Smooth muscle cell (in vitro differentiated cells): Measurements from ENCODE around the gene ESYT3. TPM values are rescaled to one million over a fixed set of nuclear protein-coding genes. Genes with fewer than 3 reads are reported as not detected.

Experiments
- DNase-seq: peaks from one replicate; lab custom pipeline; 2025; ENCODE audit not compliant: unreplicated experiment; lab: John Stamatoyannopoulos, UW
- H2AFZ ChIP-seq: fragments of 200-600 bp; sonication (generic); 2 replicates; pipeline ENCODE4 v1.6.0; 2016; ENCODE audit warnings: antibody characterized with exemption, low read depth, mild to moderate bottlenecking
- H3F3A ChIP-seq: fragments of 200-600 bp; sonication (generic); 2 replicates; pipeline ENCODE4 v1.6.0; 2017; ENCODE audit warnings: antibody characterized with exemption, low read depth
- H3K27ac ChIP-seq: fragments of 200-600 bp; sonication (generic); 2 replicates; pipeline ENCODE4 v1.5.1; 2016; ENCODE audit warnings: low read depth, mild to moderate bottlenecking
- H3K27me3 ChIP-seq: fragments of 200-600 bp; sonication (generic); 2 replicates; pipeline ENCODE4 v1.6.1; 2016; ENCODE audit warnings: low read depth, mild to moderate bottlenecking
- H3K36me3 ChIP-seq: fragments of 200-600 bp; sonication (generic); 2 replicates; pipeline ENCODE4 v1.5.1; 2016; ENCODE audit warnings: low read depth
- H3K4me1 ChIP-seq: fragments of 200-600 bp; sonication (generic); 2 replicates; pipeline ENCODE4 v1.5.1; 2016; ENCODE audit warnings: low read depth
- H3K4me2 ChIP-seq: fragments of 200-600 bp; sonication (generic); 2 replicates; pipeline ENCODE4 v1.6.0; 2016; ENCODE audit warnings: mild to moderate bottlenecking
- H3K4me3 ChIP-seq: fragments of 200-600 bp; sonication (generic); 2 replicates; pipeline ENCODE4 v1.5.1; 2016; ENCODE audit warnings: mild to moderate bottlenecking
- H3K79me2 ChIP-seq: fragments of 200-600 bp; sonication (generic); 2 replicates; pipeline ENCODE4 v1.6.0; 2016; ENCODE audit warnings: low read depth, mild to moderate bottlenecking
- H3K9ac ChIP-seq: fragments of 200-600 bp; sonication (generic); 2 replicates; pipeline ENCODE4 v1.6.0; 2016; ENCODE audit warnings: low read depth
- H3K9me3 ChIP-seq: fragments of 200-600 bp; sonication (generic); replicated peaks from 2 replicates; pipeline ENCODE4 v1.5.1; 2016; ENCODE audit warnings: low read depth
- H4K20me1 ChIP-seq: fragments of 200-600 bp; sonication (generic); 2 replicates; pipeline ENCODE4 v1.6.0; 2016; ENCODE audit warnings: low read depth
- CTCF ChIP-seq: fragments of 200-600 bp; sonication (generic); IDR thresholded peaks from 2 replicates; pipeline ENCODE4 v1.5.1; 2017; ENCODE audit warnings: borderline replicate concordance, mild to moderate bottlenecking, antibody characterized with exemption; ENCODE audit not compliant: insufficient read depth, poor library complexity, severe bottlenecking
- WGBS: methylation state at CpG from one replicate; pipeline ENCODE4 v1.1.7; 2016; ENCODE audit warnings: low lambda C conversion rate; 5-methylcytosine and 5-hydroxymethylcytosine counted together
- polyA plus RNA-seq: library from polyadenylated mRNA; unstranded; fragments of >200 nt; fragmentation: Nextera tagmentation; extraction: Ambion mirVana; gene quantifications from 2 replicates; pipeline ENCODE4 v1.2.1, GENCODE V29; 2016
- total RNA-seq: library from RNA; depleted of rRNA; stranded (reverse); fragments of >200 nt; gene quantifications from 2 replicates; pipeline ENCODE4 v1.2.3, GENCODE V29; 2014

ESYT3 gene
- total and polyA plus RNA-seq, 2 experiments from 2014 or later, result 1.2 to 5.5 TPM

DNA sequence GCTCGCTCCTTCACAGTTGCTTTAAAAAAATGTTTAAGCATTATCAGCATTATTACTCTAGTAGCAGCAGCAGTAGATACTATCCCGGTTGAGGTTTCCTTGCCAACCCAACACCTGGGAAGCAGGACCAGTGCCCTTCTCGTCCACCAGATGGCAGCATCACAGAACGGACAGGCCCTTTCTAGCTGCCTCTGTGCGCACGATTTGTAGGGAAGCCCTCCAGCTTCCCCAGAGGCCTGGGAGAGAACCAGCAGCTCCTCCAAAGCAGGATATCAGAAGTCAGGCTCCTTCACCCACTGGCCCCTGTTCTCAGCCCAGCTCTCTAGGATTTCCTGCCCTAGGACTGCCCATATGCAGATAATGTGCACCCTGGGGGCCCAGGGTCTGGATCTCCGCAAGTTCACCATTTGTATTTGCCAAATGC lies 16.8 kb upstream of the ESYT3 start:
- peak; percentile 11 for DNase-seq
- Histone ChIP-seq H3K27me3 (no peaks in the 10 kb centered on the region), H3K9ac (no peak overlapping the region), H3K36me3 (no peaks in the 10 kb centered on the region), H2AFZ (no peak overlapping the region), H3K9me3 (no peaks in the 10 kb centered on the region), H3K27ac (no peak overlapping the region), H4K20me1 (no peaks in the 10 kb centered on the region), H3K79me2 (no peaks in the 10 kb centered on the region), H3K4me2 (no peak overlapping the region), H3F3A (no peaks in the 10 kb centered on the region), H3K4me3 (no peak overlapping the region), H3K4me1 (no peaks in the 10 kb centered on the region)
- WGBS, result 21% methylated on average over 7 of the region's 7 CpGs
- peak; percentile 94 for TF ChIP-seq CTCF

- H3K4me2 ChIP-seq, result no peak overlapping the region
- DNase-seq, result no peak
- 91% methylated on average over 5 of the region's 5 CpGs for WGBS
- H2AFZ ChIP-seq, result no peak overlapping the region
- no peak overlapping the region for H3K27ac ChIP-seq
- no peaks in the 10 kb centered on the region for H3F3A ChIP-seq
- no peak overlapping the region for H3K9ac ChIP-seq
- no peak overlapping the region for H3K4me3 ChIP-seq
- H3K27me3 ChIP-seq, result no peaks in the 10 kb centered on the region
- no peaks in the 10 kb centered on the region for H3K9me3 ChIP-seq
- H4K20me1 ChIP-seq, result no peaks in the 10 kb centered on the region
- TF ChIP-seq CTCF, result no peak
- no peaks in the 10 kb centered on the region for H3K36me3 ChIP-seq
- H3K4me1 ChIP-seq, result no peaks in the 10 kb centered on the region
- no peaks in the 10 kb centered on the region for H3K79me2 ChIP-seq
Observed at GRCh38 chr3:138418601-138419206, 15.7 kb upstream of the ESYT3 start.

DNA sequence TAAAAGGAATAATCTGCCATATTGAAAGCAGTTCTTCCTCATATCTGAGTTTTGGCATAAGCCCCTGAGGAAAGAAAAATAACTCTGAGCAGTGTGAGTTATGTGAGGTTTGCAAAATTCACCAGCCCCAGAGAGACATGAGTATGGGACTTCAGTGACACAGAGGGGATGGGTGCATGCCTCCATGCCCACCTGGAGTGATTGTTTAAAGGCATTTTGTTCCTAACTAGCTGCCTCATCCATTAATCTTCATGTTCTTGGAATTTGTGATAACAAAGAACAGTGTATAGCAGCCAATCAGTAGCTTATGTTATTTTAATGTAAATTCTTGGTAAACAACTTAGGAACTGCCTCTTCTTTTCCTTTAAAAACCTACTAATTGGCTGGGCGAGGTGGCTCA lies 11.1 kb upstream of the ESYT3 start:
- Histone ChIP-seq H4K20me1 (no peaks in the 10 kb centered on the region), H3K27me3 (no peaks in the 10 kb centered on the region), H3K79me2 (no peaks in the 10 kb centered on the region), H3K4me1 (no peaks in the 10 kb centered on the region), H2AFZ (no peak overlapping the region), H3K4me3 (no peak overlapping the region), H3F3A (no peaks in the 10 kb centered on the region), H3K9ac (no peak overlapping the region), H3K4me2 (no peak overlapping the region), H3K36me3 (no peaks in the 10 kb centered on the region), H3K27ac (no peak overlapping the region), H3K9me3 (no peaks in the 10 kb centered on the region)
- TF ChIP-seq CTCF, result no peak
- no peak for DNase-seq
- WGBS, result 87% methylated on average over 1 of the region's 1 CpG

DNA sequence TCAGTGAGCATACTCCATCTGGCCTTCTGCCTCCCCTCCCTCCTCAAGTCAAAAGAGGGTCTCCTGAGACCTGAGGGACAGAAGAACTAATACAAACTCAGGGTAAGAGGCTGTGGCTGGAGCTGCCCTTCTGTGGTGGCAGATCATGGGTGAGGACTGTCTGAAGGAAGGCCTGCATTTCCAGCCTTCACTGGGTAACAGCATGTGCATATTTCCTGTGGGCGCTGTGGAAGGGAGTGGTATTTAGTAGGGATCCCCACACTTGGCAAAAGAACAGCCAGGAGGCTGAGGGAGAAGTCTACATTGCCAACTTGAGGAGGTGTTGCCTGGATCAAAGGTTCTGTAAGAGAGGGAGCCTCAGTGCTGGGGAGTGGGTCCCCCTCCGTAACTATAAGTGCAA lies 10.1 kb upstream of the ESYT3 start:
- Histone ChIP-seq H3K36me3 (no peaks in the 10 kb centered on the region), H3K4me3 (no peak overlapping the region), H4K20me1 (no peaks in the 10 kb centered on the region), H3K9me3 (no peaks in the 10 kb centered on the region), H3K27ac (no peak overlapping the region), H3K9ac (no peak overlapping the region), H2AFZ (no peak overlapping the region), H3F3A (no peaks in the 10 kb centered on the region), H3K27me3 (no peaks in the 10 kb centered on the region), H3K79me2 (no peaks in the 10 kb centered on the region), H3K4me2 (no peak overlapping the region), H3K4me1 (no peaks in the 10 kb centered on the region)
- no peak for DNase-seq
- 75% methylated on average over 2 of the region's 2 CpGs for WGBS
- TF ChIP-seq CTCF, result no peak
